NK-92 treated with Interleukin-12 subunit alpha and Interleukin-12 subunit beta, amount 100 ng/mL, for 24 hours (cell line): ENCODE measurements around the gene NSD2.
A peak's percentile ranks its signal among the peaks of the same experiment; 100 is the strongest.
"Not testable (repeated sequence)": the region's sequence is repeated elsewhere in the genome, so short reads cannot be mapped to it uniquely, and the experiment has no call there.

ENCODE experiments used
- DNase-seq: peaks from one replicate; lab custom pipeline; 2025; lab: John Stamatoyannopoulos, UW

The NSD2 gene

DNA sequence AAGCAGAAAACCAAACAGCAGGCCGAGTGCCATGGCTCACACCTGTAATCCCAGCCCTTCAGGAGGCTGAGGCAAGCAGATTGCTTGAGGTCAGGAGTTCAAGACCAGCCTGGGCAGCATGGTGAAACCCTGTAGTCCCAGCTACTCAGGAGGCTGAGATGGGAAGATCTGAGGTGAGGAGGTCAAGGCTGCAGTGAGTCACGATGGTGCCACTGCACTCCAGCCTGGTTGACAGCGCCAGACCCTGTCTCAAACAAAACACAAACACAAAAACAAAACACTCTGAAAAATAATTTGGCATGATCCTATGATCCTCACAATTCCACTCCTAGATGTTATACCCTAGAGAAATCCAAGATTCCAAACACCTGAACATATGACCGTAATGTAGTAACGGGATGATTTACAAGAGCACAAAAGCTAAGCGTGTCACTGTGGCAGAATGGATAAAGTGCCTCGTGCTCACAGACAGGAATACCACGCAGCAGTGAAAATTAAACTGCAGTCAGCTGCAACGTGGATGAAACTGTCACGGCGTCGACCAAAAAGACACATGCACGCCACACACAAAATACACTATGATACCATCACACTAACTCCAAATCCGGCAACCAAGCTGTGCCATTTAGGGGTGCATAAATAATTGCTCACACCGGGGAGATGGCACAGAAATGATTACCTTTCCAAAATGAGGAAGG, 135.9 kb downstream of the NSD2 start:
- no peak for DNase-seq

DNA sequence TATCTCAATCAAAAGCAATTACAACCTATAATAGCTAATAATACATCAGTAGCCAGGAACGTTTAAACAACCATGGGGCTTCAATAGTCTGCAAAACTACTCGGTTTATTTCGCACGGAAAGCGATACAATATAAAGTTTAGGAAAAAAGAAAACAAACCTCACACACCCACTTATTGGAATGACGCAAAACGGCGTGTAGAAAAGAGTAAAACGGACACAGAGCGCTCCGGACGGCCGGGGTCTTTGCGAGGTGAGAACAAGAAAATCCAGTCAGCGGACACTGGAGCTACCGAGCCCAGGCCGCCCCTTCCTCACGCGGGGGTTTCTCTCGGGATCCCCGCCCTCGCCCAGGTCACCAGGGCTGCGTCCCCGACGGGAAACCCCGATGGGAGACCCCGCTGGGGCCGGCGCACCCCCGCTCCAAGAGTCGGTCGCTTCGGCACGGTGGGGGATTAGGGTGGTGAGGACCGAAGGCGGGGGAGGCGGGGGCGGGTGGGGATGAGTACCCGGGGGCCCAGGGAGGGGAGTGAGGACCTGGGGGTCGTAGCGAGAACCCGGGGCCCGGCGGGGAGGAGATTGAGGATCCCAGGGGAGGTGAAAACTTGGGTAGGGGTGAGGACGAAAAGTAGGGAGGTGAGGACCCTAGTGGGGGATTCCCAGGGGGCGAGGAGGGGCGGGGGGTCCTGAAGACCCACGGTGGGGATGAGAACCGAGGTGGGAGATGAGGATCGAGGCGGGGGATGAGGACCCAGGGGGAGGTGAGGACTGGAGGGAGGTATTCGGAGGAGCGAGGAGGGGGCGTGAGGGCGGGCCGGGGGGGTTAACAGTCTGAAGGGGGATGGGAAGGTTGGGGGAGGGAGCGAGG, 136.8 kb downstream of the NSD2 start:
- no peak for DNase-seq

DNA sequence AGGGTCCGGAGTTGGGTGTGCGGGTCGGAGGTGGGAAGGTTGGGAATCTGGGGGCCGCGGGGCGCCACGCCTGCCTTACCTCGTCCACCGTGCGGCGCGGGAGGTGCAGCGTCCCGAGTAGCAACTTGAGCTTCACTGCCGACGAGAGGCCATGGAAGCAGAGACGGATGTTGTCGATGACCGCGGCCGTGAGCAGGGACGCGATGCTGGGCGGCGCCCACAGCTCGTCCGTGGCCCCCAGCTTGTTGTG, 137.4 kb downstream of the NSD2 start:
- no peak for DNase-seq

DNA sequence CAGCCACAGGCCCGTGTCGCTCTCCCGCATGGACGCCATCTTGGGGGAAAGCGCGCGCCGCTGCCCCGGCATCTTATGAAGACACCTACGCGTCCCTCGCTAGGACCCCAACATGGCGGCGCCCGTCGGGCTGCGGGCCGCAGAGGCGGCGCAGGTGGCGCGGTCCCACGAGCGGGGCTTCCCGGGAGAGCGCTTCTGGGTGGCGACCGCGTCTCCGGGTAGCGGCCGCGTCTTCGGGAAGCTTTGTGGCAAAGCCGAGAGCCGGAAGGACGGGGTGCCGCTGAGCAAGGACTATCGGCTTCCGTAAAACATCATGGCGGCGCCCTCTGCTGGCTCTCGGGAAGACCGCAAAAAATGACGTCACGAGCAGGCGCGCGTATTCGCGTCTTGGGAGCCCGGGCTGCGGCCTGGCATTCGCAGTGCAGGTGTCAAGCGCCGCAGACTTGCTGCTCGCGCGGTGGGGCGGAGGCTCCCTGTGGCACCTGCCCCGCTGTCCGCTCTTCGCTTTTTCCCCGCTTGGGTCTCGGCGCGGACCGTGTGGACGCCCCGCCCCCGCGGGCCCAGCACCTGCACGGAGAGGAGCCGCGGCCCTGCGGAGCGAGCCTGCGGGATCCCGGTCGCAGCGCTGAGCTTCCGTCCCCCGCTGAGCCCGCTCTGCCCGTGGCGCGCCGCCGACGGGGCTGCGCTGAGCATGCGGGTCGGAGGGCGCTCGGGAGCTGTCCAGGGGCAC, 137.9 kb downstream of the NSD2 start, which contains the start of gene NELFA:
Gene NELFA, minus strand, starts transcription at position 54 of the 730 bp plus-strand sequence. Its CDS starts 15 bp downstream, at position 39.
- peak; percentile 92 for DNase-seq

DNA sequence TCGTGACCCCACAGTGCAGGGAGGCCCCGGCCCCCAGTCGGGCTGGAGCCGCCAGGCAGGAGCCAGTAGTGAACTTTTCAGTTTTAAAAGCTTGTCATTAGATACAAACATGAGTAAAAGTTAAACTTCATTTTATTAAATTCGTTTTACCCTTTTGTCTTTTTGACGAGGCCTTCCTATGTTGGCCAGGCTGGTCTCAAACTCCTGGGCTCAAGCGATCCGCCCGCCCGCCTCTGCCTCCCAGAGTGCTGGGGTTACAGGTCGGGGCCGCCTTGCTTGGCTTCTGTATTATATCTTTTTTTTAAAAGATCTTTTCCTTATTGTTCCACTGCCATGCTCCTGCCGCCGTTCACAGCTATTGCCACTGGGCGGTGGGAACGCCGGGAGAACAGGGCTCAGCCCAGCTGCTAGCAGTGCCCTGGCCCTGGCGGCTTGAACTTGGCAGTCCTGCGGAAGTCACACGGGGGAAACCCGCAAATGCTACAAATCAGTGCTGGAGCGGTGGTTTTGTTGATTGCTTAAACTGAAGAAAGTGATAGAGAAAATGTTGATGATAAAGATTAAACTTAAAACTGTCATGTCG, 138.5 kb downstream of the NSD2 start:
- DNase-seq: no peak

DNA sequence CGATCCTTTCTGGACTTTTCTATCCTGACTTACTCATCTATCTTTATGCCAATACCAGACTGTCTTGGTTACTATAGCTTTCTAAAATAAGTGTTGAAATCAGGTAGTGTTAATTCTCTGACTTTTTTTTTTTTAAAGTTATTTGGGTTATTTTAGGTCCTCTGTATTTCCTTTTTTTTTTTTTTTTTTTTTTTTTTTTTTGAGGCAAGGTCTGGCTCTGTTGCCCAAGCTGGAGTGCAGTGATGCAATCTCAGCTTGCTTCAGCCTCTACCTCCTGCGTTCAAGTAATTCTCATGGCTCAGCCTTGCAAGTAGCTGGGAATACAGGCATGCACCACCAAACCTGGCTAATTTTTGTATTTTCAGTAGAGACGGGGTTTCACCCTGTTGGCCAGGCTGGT, 140.4 kb downstream of the NSD2 start:
- no peak for DNase-seq

DNA sequence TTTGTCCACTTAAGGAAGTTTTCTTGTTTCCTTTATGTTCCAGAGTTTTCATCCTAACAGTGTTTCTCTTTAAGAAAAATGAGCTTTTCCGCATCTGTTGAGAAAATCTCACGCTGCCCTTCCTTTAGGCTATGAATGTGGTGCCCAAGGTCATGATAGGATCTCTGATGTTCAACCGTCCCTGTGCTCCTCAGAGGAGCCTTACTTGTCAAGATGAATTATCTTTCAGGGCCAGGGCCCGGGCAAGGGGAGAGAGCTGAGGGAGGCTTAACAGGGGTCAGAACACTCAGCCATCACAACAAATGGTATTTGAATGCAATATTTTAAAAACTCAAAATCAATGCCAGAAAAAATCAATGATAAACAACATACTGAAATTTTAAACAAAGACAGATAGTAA, 143.8 kb downstream of the NSD2 start:
- no peak for DNase-seq

DNA sequence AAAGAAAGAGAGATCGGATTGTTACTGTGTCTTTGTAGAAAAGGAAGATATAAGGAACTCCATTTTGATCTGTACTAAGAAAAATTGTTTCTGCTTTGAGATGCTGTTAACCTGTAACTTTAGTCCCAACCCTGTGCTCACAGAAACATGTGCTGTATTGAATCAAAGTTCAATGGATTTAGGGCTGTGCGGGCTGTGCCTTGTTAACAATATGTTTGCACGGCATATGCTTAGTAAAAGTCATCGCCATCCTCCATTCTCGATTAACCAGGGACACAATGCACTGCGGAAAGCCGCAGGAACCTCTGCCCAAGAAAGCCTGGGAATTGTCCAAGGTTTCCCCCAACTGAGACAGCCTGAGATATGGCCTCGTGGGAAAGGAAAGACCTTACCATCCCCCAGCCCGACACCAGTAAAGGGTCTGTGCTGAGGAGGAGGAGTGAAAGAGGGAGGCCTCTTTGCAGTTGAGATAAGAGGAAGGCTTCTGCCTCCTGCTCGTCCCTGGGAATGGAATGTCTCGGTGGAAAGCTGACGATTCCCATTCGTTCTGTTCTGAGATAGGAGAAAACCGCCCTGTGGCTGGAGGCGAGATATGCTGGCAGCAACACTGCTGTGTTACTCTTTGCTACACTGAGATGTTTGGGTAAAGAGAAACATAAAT, 150.3 kb downstream of the NSD2 start:
- not testable (repeated sequence) for DNase-seq

DNA sequence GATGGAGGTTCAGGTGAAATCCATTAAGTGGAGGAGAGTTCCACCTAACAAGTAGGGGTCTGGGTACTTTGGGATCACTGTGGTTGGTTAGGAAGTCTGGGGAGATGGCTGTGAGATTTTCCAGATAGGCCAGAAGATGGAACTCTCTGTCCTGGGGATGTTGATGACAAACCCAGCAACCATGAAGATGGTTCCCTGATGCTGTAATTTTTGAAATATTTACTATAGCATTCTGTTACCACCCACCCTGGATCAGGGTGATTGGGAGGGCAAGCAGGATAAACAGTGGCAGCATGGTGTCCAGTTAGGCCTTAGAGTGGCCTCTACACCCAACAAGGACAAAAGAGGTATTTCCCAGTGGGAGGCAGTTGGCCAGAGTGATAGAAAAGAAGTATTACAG, 153.5 kb downstream of the NSD2 start:
- DNase-seq: no peak

DNA sequence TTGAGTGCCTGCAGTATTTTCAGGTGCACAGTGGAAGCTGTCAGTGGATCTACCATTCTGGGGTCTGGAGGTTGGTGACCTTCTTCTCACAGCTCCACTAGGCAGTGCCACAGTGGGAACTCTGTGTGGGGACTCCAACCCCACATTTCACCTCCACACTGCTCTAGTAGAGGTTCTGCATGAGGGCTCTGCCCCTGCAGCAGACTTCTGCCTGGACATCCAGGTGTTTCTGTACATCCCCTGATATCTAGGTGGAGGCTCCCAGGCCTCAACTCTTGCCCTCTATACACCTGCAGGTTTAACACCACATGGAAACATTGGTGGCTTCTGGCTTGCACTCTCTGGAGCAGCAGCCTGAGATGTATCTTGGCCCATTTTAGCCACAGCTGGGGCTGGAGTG, 154.6 kb downstream of the NSD2 start:
- no peak for DNase-seq

DNA sequence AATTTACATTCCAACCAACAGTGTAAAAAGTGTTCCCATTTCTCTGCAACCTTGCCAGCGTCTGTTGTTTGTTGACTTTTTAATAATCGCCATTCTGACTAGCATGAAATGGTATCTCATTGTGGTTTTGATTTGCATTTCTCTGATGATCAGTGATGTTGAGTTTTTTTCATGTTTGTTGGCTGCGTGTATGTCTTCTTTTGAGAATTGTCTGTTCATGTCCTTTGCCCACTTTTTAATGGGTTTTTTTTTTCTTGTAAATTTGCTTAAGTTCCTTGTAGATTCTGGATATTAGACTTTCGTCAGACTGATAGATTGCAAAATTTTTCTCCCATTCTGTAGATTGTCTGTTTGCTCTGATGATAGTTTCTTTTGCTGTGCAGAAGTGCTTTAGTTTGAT, 155.9 kb downstream of the NSD2 start:
- DNase-seq: not testable (repeated sequence)

DNA sequence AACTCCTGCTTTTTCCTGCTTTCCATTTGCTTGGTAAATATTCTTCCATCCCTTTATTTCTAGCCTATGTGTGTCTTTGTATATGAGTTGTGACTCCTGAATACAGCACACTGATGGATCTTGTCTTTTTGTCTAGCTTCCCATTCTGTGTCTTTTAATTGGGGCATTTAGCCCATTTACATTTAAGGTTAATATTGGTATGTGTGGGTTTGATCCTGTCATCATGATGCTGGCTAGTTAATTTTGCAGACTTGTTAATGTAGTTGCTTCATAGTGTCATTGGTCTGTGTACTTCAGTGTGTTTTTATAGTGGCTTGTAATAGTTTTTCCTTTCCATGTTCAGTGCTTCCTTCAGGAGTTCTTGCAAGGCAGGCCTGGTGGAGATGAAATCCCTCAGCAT, 160.0 kb downstream of the NSD2 start:
- not testable (repeated sequence) for DNase-seq
